ENCODE data around the gene NMT1. TPM values are rescaled to one million over a fixed set of nuclear protein-coding genes. Genes with fewer than 3 reads are reported as not detected.

NMT1 gene
- total and polyA plus RNA-seq, 2 experiments from 2014 or later = 95.6 to 298 TPM

GRCh38 chr17:45115871-45116270 lies 54.8 kb downstream of the NMT1 start:
- Histone ChIP-seq H3K79me2 (replicated peaks; ENCODE audit: insufficient read depth) (no peaks in the 10 kb centered on the region), H4K20me1 (replicated peaks; ENCODE audit: insufficient read depth) (no peaks in the 10 kb centered on the region), H3F3A (replicated peaks; ENCODE audit: low read depth) (no peaks in the 10 kb centered on the region), H2AFZ (no peak overlapping the region), H3K4me2 (no peak overlapping the region), H3K36me3 (ENCODE audit: insufficient read depth) (no peaks in the 10 kb centered on the region), H3K9me2 (ENCODE audit: insufficient read depth) (no peaks in the 10 kb centered on the region), H3K27me3 (ENCODE audit: insufficient read depth) (no peaks in the 10 kb centered on the region), H3K4me1 (ENCODE audit: insufficient read depth) (peaks cover 4% of the 10 kb centered on the region; the same call in 1 of the 2 replicates), H3K27ac (ENCODE audit: low read depth) (peak overlapping the region; percentile 66; the same call in 1 of the 2 replicates), H3K4me3 (no peak overlapping the region)
- ATAC-seq = no peak
- H3K9me3 Mint-ChIP-seq = no peaks in the 10 kb centered on the region
- H3K36me3 Mint-ChIP-seq (ENCODE audit: low read depth) = no peaks in the 10 kb centered on the region
- no peak for DNase-seq (ENCODE audit: low spot score)
- H3K4me3 Mint-ChIP-seq = no peak overlapping the region; the same call in 2 of the 3 replicates
- H3K4me1 Mint-ChIP-seq = peaks cover 31% of the 10 kb centered on the region
- TF ChIP-seq EZH2 (IDR thresholded peaks at IDR 0.05; ENCODE audit: low read depth, unreplicated experiment) (no peak), POLR2AphosphoS5 (IDR thresholded peaks at IDR 0.05; ENCODE audit: low read depth) (no peak), CREB1 (CRISPR knock-in tag; IDR thresholded peaks at IDR 0.05; ENCODE audit: low read depth) (no peak), ZNF331 (CRISPR knock-in tag; IDR thresholded peaks at IDR 0.05; ENCODE audit: low read depth) (no peak), STAT1 (IDR thresholded peaks at IDR 0.05; ENCODE audit: unreplicated experiment) (no peak), NANOG (IDR thresholded peaks at IDR 0.05; ENCODE audit: borderline replicate concordance) (no peak), JUNB (IDR thresholded peaks at IDR 0.05; ENCODE audit: unreplicated experiment) (no peak), ZNF114 (CRISPR knock-in tag; IDR thresholded peaks at IDR 0.05) (no peak), EZH2phosphoT487 (IDR thresholded peaks at IDR 0.05; ENCODE audit: unreplicated experiment) (no peak)
- TF ChIP-seq, protein P1, sequence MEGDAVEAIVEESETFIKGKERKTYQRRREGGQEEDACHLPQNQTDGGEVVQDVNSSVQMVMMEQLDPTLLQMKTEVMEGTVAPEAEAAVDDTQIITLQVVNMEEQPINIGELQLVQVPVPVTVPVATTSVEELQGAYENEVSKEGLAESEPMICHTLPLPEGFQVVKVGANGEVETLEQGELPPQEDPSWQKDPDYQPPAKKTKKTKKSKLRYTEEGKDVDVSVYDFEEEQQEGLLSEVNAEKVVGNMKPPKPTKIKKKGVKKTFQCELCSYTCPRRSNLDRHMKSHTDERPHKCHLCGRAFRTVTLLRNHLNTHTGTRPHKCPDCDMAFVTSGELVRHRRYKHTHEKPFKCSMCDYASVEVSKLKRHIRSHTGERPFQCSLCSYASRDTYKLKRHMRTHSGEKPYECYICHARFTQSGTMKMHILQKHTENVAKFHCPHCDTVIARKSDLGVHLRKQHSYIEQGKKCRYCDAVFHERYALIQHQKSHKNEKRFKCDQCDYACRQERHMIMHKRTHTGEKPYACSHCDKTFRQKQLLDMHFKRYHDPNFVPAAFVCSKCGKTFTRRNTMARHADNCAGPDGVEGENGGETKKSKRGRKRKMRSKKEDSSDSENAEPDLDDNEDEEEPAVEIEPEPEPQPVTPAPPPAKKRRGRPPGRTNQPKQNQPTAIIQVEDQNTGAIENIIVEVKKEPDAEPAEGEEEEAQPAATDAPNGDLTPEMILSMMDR (conservative IDR thresholded peaks at IDR 0.05; ENCODE audit: low read depth in 2 of 2) = no peak
- TF ChIP-seq, protein P2, sequence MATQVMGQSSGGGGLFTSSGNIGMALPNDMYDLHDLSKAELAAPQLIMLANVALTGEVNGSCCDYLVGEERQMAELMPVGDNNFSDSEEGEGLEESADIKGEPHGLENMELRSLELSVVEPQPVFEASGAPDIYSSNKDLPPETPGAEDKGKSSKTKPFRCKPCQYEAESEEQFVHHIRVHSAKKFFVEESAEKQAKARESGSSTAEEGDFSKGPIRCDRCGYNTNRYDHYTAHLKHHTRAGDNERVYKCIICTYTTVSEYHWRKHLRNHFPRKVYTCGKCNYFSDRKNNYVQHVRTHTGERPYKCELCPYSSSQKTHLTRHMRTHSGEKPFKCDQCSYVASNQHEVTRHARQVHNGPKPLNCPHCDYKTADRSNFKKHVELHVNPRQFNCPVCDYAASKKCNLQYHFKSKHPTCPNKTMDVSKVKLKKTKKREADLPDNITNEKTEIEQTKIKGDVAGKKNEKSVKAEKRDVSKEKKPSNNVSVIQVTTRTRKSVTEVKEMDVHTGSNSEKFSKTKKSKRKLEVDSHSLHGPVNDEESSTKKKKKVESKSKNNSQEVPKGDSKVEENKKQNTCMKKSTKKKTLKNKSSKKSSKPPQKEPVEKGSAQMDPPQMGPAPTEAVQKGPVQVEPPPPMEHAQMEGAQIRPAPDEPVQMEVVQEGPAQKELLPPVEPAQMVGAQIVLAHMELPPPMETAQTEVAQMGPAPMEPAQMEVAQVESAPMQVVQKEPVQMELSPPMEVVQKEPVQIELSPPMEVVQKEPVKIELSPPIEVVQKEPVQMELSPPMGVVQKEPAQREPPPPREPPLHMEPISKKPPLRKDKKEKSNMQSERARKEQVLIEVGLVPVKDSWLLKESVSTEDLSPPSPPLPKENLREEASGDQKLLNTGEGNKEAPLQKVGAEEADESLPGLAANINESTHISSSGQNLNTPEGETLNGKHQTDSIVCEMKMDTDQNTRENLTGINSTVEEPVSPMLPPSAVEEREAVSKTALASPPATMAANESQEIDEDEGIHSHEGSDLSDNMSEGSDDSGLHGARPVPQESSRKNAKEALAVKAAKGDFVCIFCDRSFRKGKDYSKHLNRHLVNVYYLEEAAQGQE (IDR thresholded peaks at IDR 0.05; ENCODE audit: unreplicated experiment) = no peak
- TF ChIP-seq, protein P3, sequence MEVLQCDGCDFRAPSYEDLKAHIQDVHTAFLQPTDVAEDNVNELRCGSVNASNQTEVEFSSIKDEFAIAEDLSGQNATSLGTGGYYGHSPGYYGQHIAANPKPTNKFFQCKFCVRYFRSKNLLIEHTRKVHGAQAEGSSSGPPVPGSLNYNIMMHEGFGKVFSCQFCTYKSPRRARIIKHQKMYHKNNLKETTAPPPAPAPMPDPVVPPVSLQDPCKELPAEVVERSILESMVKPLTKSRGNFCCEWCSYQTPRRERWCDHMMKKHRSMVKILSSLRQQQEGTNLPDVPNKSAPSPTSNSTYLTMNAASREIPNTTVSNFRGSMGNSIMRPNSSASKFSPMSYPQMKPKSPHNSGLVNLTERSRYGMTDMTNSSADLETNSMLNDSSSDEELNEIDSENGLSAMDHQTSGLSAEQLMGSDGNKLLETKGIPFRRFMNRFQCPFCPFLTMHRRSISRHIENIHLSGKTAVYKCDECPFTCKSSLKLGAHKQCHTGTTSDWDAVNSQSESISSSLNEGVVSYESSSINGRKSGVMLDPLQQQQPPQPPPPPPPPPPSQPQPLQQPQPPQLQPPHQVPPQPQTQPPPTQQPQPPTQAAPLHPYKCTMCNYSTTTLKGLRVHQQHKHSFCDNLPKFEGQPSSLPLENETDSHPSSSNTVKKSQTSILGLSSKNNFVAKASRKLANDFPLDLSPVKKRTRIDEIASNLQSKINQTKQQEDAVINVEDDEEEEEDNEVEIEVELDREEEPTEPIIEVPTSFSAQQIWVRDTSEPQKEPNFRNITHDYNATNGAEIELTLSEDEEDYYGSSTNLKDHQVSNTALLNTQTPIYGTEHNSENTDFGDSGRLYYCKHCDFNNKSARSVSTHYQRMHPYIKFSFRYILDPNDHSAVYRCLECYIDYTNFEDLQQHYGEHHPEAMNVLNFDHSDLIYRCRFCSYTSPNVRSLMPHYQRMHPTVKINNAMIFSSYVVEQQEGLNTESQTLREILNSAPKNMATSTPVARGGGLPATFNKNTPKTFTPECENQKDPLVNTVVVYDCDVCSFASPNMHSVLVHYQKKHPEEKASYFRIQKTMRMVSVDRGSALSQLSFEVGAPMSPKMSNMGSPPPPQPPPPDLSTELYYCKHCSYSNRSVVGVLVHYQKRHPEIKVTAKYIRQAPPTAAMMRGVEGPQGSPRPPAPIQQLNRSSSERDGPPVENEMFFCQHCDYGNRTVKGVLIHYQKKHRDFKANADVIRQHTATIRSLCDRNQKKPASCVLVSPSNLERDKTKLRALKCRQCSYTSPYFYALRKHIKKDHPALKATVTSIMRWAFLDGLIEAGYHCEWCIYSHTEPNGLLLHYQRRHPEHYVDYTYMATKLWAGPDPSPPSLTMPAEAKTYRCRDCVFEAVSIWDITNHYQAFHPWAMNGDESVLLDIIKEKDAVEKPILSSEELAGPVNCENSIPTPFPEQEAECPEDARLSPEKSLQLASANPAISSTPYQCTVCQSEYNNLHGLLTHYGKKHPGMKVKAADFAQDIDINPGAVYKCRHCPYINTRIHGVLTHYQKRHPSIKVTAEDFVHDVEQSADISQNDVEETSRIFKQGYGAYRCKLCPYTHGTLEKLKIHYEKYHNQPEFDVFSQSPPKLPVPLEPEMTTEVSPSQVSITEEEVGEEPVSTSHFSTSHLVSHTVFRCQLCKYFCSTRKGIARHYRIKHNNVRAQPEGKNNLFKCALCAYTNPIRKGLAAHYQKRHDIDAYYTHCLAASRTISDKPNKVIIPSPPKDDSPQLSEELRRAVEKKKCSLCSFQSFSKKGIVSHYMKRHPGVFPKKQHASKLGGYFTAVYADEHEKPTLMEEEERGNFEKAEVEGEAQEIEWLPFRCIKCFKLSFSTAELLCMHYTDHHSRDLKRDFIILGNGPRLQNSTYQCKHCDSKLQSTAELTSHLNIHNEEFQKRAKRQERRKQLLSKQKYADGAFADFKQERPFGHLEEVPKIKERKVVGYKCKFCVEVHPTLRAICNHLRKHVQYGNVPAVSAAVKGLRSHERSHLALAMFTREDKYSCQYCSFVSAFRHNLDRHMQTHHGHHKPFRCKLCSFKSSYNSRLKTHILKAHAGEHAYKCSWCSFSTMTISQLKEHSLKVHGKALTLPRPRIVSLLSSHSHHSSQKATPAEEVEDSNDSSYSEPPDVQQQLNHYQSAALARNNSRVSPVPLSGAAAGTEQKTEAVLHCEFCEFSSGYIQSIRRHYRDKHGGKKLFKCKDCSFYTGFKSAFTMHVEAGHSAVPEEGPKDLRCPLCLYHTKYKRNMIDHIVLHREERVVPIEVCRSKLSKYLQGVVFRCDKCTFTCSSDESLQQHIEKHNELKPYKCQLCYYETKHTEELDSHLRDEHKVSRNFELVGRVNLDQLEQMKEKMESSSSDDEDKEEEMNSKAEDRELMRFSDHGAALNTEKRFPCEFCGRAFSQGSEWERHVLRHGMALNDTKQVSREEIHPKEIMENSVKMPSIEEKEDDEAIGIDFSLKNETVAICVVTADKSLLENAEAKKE (CRISPR knock-in tag; IDR thresholded peaks at IDR 0.05) = no peak
- TF ChIP-seq, protein P4, sequence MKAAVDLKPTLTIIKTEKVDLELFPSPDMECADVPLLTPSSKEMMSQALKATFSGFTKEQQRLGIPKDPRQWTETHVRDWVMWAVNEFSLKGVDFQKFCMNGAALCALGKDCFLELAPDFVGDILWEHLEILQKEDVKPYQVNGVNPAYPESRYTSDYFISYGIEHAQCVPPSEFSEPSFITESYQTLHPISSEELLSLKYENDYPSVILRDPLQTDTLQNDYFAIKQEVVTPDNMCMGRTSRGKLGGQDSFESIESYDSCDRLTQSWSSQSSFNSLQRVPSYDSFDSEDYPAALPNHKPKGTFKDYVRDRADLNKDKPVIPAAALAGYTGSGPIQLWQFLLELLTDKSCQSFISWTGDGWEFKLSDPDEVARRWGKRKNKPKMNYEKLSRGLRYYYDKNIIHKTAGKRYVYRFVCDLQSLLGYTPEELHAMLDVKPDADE (IDR thresholded peaks at IDR 0.05) = no peak
- H3K27me3 Mint-ChIP-seq (ENCODE audit: insufficient read depth, low read depth, poor library complexity) = peaks cover 20% of the 10 kb centered on the region
- H3K27ac Mint-ChIP-seq = 0 out of 2 replicates have a peak overlapping the region, but pooled peaks have one; percentile 31
